ENCODE results near the gene LHX2. TPM values are rescaled to one million over a fixed set of nuclear protein-coding genes. Genes with fewer than 3 reads are reported as not detected.

Gene LHX2
- total RNA-seq, 1 donor from 2014 or later = 0.20 TPM

DNA sequence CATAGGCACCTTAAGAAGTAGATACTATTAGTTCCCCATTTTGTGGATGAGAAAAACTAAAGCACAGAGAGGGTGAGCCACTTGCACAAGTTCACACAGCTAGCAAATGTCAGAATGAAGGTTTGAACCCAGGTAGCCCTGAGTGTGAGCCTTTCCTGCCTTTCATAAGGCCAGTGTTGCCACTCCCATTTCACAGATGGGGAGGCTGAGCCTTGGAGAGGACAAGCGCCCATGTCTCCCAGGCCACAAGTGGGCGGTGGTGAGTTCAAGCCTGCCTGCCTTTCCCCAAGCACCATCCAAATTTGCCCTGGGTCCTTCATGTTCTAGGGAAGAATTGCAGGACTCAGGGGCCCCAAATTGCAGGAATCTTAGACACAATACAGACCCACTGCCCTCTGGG, 50.6 kb downstream of the LHX2 start:
- Mint-ChIP-seq H3K9me3 (ENCODE audit: low read depth) (no peaks in the 10 kb centered on the region), H3K4me3 (ENCODE audit: unreplicated experiment) (no peak overlapping the region), H3K36me3 (ENCODE audit: low read depth) (no peaks in the 10 kb centered on the region), H3K27ac (ENCODE audit: unreplicated experiment) (no peak overlapping the region), H3K27me3 (ENCODE audit: low read depth) (peaks cover 35% of the 10 kb centered on the region), H3K4me1 (ENCODE audit: low read depth) (peaks cover 5% of the 10 kb centered on the region)
- TF ChIP-seq, protein P1, sequence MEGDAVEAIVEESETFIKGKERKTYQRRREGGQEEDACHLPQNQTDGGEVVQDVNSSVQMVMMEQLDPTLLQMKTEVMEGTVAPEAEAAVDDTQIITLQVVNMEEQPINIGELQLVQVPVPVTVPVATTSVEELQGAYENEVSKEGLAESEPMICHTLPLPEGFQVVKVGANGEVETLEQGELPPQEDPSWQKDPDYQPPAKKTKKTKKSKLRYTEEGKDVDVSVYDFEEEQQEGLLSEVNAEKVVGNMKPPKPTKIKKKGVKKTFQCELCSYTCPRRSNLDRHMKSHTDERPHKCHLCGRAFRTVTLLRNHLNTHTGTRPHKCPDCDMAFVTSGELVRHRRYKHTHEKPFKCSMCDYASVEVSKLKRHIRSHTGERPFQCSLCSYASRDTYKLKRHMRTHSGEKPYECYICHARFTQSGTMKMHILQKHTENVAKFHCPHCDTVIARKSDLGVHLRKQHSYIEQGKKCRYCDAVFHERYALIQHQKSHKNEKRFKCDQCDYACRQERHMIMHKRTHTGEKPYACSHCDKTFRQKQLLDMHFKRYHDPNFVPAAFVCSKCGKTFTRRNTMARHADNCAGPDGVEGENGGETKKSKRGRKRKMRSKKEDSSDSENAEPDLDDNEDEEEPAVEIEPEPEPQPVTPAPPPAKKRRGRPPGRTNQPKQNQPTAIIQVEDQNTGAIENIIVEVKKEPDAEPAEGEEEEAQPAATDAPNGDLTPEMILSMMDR (IDR thresholded peaks at IDR 0.05) = peak; percentile 37
- no peak for DNase-seq (ENCODE audit: low spot score)

DNA sequence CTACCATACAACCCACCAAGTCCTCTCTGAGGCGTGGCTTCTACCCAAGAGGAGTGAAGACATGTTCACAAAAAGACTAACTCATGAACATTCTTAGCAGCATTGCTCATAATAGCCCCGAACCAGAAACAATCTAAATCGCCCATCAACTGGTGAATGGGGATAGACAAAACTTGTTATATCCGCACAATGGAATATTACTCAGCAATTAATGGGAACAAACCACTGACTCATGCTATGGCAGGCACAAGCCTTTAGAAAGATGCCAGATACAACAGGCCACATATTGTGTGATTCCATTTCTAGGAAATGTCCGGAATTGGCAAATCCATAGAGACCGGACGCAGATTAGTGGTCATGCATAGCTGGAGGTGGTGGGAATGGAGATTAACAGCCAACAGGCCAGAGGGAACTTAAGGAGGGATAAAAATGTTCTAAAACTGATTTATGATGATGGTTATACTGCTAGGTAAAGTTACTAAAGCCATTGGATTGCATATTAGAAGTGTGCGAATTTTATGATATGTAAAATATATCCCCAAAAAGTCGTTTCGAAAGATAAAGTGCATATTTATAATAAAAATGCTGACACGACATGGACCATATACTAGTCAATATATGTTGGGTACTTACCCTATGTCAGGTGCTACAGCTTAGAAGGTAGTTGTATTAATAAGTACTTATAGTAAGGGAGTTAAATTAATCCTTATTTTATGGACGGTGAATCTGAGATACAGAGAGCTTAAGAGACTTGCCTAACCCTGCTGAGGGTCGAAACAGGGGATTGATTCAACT, 55.4 kb downstream of the LHX2 start:
- H3K4me1 Mint-ChIP-seq (ENCODE audit: low read depth) = peaks cover 5% of the 10 kb centered on the region

DNA sequence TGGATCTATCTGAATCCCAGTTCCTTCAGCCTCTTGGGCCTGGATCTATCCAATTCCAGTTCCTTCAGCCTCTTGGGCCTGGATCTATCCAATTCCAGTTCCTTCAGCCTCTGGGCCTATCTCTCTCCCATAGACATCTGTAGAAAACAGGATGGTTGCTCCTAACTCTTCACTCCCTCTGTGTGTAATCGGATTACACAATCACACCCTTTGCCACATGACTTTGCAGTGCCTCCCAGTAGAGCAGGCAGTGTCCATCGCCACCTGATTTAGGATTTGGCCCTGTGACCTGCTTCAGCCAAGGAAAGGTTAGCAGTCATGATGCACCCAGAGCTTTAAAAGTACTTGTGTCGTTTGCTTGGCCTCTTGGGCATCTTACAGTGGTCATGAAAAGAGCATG, 56.7 kb downstream of the LHX2 start:
- peaks cover 4% of the 10 kb centered on the region for H3K9me3 Mint-ChIP-seq (ENCODE audit: low read depth)
- no peak overlapping the region for H3K4me3 Mint-ChIP-seq (ENCODE audit: unreplicated experiment)
- H3K27ac Mint-ChIP-seq (ENCODE audit: unreplicated experiment) = no peak overlapping the region

More for the DNA sequence above, 55.4 kb downstream of the LHX2 start:
- H3K27me3 Mint-ChIP-seq (ENCODE audit: low read depth) = peaks cover 17% of the 10 kb centered on the region
- peaks cover 3% of the 10 kb centered on the region for H3K36me3 Mint-ChIP-seq (ENCODE audit: low read depth)
- peaks cover 4% of the 10 kb centered on the region for H3K9me3 Mint-ChIP-seq (ENCODE audit: low read depth)
- TF ChIP-seq, protein P1 (IDR thresholded peaks at IDR 0.05) = no peak
- no peak overlapping the region for H3K4me3 Mint-ChIP-seq (ENCODE audit: unreplicated experiment)
- no peak overlapping the region for H3K27ac Mint-ChIP-seq (ENCODE audit: unreplicated experiment)
- DNase-seq (ENCODE audit: low spot score) = no peak

DNA sequence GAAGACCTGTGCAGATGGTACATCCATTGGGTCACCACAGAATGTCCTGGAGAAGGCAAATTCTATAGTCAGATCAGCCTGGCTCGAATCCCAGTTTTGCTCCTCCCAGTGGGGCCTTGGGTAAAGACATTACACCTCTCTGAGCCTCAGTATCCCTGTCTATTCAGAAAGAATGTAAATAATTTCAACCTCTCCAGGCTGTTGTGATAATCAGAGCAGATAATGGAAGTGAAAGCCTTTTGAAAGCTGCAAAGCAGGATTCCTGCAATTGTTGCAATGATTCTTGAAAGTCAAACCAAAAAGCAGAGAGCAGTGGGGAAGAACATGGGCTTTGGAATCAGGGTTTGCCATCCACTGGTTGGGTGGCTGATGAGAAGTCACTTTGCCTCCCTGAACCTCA, 63.2 kb downstream of the LHX2 start:
- Mint-ChIP-seq H3K9me3 (ENCODE audit: low read depth) (no peaks in the 10 kb centered on the region), H3K36me3 (ENCODE audit: low read depth) (peaks cover 3% of the 10 kb centered on the region), H3K4me3 (ENCODE audit: unreplicated experiment) (no peak overlapping the region), H3K27me3 (ENCODE audit: low read depth) (peaks cover 24% of the 10 kb centered on the region), H3K27ac (ENCODE audit: unreplicated experiment) (no peak overlapping the region), H3K4me1 (ENCODE audit: low read depth) (peaks cover 25% of the 10 kb centered on the region)
- TF ChIP-seq, protein P1 (IDR thresholded peaks at IDR 0.05) = no peak
- no peak for DNase-seq (ENCODE audit: low spot score)

More for the DNA sequence above, 56.7 kb downstream of the LHX2 start:
- no peak for DNase-seq (ENCODE audit: low spot score)
- Mint-ChIP-seq H3K36me3 (ENCODE audit: low read depth) (peaks cover 3% of the 10 kb centered on the region), H3K4me1 (ENCODE audit: low read depth) (peaks cover 5% of the 10 kb centered on the region), H3K27me3 (ENCODE audit: low read depth) (peaks cover 27% of the 10 kb centered on the region)
- TF ChIP-seq, protein P1 (IDR thresholded peaks at IDR 0.05) = no peak

DNA sequence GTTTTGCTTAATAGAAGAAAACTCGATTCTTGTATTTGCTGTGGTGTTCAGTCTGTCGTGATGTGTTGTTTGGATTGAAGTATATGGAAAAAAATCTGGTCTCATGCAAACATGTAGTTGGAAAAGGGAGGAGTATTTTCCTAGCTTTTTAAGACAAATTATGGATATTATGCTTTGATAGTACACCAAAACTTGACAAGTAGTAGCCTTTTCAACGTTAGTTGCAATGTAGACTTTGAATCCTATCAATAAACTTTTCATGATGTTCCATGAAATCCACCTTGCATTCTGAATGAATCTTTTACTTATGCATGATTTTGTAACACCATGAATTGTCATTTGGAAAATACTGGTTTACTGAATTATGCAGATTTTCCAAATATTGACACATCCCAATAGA, 64.2 kb downstream of the LHX2 start:
- no peak overlapping the region for H3K27ac Mint-ChIP-seq (ENCODE audit: unreplicated experiment)
- peaks cover 26% of the 10 kb centered on the region for H3K4me1 Mint-ChIP-seq (ENCODE audit: low read depth)

More for the DNA sequence above, 64.2 kb downstream of the LHX2 start:
- Mint-ChIP-seq H3K36me3 (ENCODE audit: low read depth) (peaks cover 3% of the 10 kb centered on the region), H3K27me3 (ENCODE audit: low read depth) (peaks cover 18% of the 10 kb centered on the region), H3K9me3 (ENCODE audit: low read depth) (no peaks in the 10 kb centered on the region), H3K4me3 (ENCODE audit: unreplicated experiment) (no peak overlapping the region)
- TF ChIP-seq, protein P1 (IDR thresholded peaks at IDR 0.05) = no peak
- DNase-seq (ENCODE audit: low spot score) = no peak
